Measurements from ENCODE around the gene RNF152.

RNF152 gene

GRCh38 chr18:61893971-61894750, 1.4 kb upstream of the RNF152 start:
- peak; percentile 69 for DNase-seq

GRCh38 chr18:61893309-61893970, 633 bp upstream of the RNF152 start:
- DNase-seq = peak; percentile 51

- no peak for DNase-seq
Measured at GRCh38 chr18:61891894-61892293, 913 bp downstream of the RNF152 start.

GRCh38 chr18:61891271-61891670, 1.5 kb downstream of the RNF152 start:
- DNase-seq = no peak

- DNase-seq = no peak
Measured at GRCh38 chr18:61890344-61890743, 2.5 kb downstream of the RNF152 start.

- DNase-seq = no peak
Measured at GRCh38 chr18:61889541-61889940, 3.3 kb downstream of the RNF152 start.

GRCh38 chr18:61888622-61889021, 4.2 kb downstream of the RNF152 start:
- DNase-seq = no peak

GRCh38 chr18:61887838-61888237, 5.0 kb downstream of the RNF152 start:
- no peak for DNase-seq

- DNase-seq = no peak
Measured at GRCh38 chr18:61883547-61883946, 9.3 kb downstream of the RNF152 start.

GRCh38 chr18:61882296-61883004, 10.4 kb downstream of the RNF152 start:
- peak; percentile 52 for DNase-seq

GRCh38 chr18:61876899-61877298, 15.9 kb downstream of the RNF152 start:
- DNase-seq = no peak

GRCh38 chr18:61870151-61870550, 22.7 kb downstream of the RNF152 start:
- DNase-seq = peak; percentile 83

- DNase-seq = no peak
Measured at GRCh38 chr18:61869636-61870035, 23.2 kb downstream of the RNF152 start.

- DNase-seq = peak; percentile 36
Measured at GRCh38 chr18:61865466-61866175, 27.2 kb downstream of the RNF152 start.

- no peak for DNase-seq
Measured at GRCh38 chr18:61861372-61861771, 31.4 kb downstream of the RNF152 start.

- DNase-seq = no peak
Measured at GRCh38 chr18:61860302-61860701, 32.5 kb downstream of the RNF152 start.

GRCh38 chr18:61859113-61859512, 33.7 kb downstream of the RNF152 start:
- DNase-seq = no peak

GRCh38 chr18:61856678-61857077, 36.1 kb downstream of the RNF152 start:
- DNase-seq = no peak

GRCh38 chr18:61855449-61856378, 37.1 kb downstream of the RNF152 start:
- no peak for DNase-seq

GRCh38 chr18:61854578-61855448, 38.0 kb downstream of the RNF152 start:
- DNase-seq = peak; percentile 26

GRCh38 chr18:61853855-61854254, 39.0 kb downstream of the RNF152 start:
- DNase-seq = no peak
